Measurements from ENCODE around the gene DMRT2. TPM values are rescaled to one million over a fixed set of nuclear protein-coding genes. Genes with fewer than 3 reads are reported as not detected.

Gene DMRT2
- total and polyA plus RNA-seq, 2 experiments from 2014 or later: 0.19 TPM; not detected in 1

- no peaks in the 10 kb centered on the region for H3K9me3 ChIP-seq (ENCODE audit: low read depth)
- no peaks in the 10 kb centered on the region for H3K4me1 ChIP-seq (ENCODE audit: insufficient read depth)
- no peaks in the 10 kb centered on the region for H3F3A ChIP-seq (ENCODE audit: insufficient read depth)
- WGBS, 2 experiments (ENCODE audit: low coverage in 1 of 2, low lambda C conversion rate in 2 of 2, missing lambda C conversion rate in 2 of 2): 1% methylated on average over 4 of the region's 4 CpGs
- H3K9ac ChIP-seq: no peak overlapping the region
- no peak for DNase-seq
- H3K4me2 ChIP-seq (ENCODE audit: unreplicated experiment): no peak overlapping the region
- H3K4me3 ChIP-seq: no peak overlapping the region
- in situ Hi-C loops (cut with MboI): no loop called here
- no peak overlapping the region for H2AFZ ChIP-seq
- H3K27ac ChIP-seq: no peak overlapping the region
- TF ChIP-seq EZH2phosphoT487 (IDR thresholded peaks at IDR 0.05; ENCODE audit: insufficient read depth, low read depth): no peak
- TF ChIP-seq EZH2 (IDR thresholded peaks at IDR 0.05; ENCODE audit: insufficient read depth, poor library complexity, severe bottlenecking): no peak
- no peaks in the 10 kb centered on the region for H3K36me3 ChIP-seq (ENCODE audit: low read depth)
- H3K27me3 ChIP-seq (replicated peaks; ENCODE audit: insufficient read depth): peaks cover 54% of the 10 kb centered on the region
- H4K20me1 ChIP-seq (ENCODE audit: insufficient read depth): no peaks in the 10 kb centered on the region
- no peaks in the 10 kb centered on the region for H3K79me2 ChIP-seq (ENCODE audit: insufficient read depth)
- no peaks in the 10 kb centered on the region for H3K9me2 ChIP-seq (ENCODE audit: insufficient read depth)
Measured at GRCh38 chr9:1039589-1039988, 10.6 kb upstream of the DMRT2 start.

GRCh38 chr9:1042466-1042865 lies 7.7 kb upstream of the DMRT2 start:
- Histone ChIP-seq H3K36me3 (ENCODE audit: low read depth) (no peaks in the 10 kb centered on the region), H3K9me3 (ENCODE audit: low read depth) (no peaks in the 10 kb centered on the region), H3K4me2 (ENCODE audit: unreplicated experiment) (no peak overlapping the region), H3K27ac (no peak overlapping the region), H3K9ac (no peak overlapping the region), H4K20me1 (ENCODE audit: insufficient read depth) (no peaks in the 10 kb centered on the region), H3K4me1 (ENCODE audit: insufficient read depth) (no peaks in the 10 kb centered on the region), H3K9me2 (ENCODE audit: insufficient read depth) (no peaks in the 10 kb centered on the region), H3K79me2 (ENCODE audit: insufficient read depth) (no peaks in the 10 kb centered on the region), H2AFZ (no peak overlapping the region), H3K4me3 (no peak overlapping the region), H3K27me3 (replicated peaks; ENCODE audit: insufficient read depth) (peaks cover 57% of the 10 kb centered on the region), H3F3A (ENCODE audit: insufficient read depth) (no peaks in the 10 kb centered on the region)
- in situ Hi-C loops (cut with MboI): no loop called here
- DNase-seq: no peak
- 13 to 22% methylated on average over 42 to 45 of the region's 45 CpGs for WGBS, 2 experiments (ENCODE audit: low coverage in 1 of 2, low lambda C conversion rate in 2 of 2, missing lambda C conversion rate in 2 of 2)
- TF ChIP-seq EZH2phosphoT487 (IDR thresholded peaks at IDR 0.05; ENCODE audit: insufficient read depth, low read depth) (no peak), EZH2 (IDR thresholded peaks at IDR 0.05; ENCODE audit: insufficient read depth, poor library complexity, severe bottlenecking) (no peak)

- H3K36me3 ChIP-seq (ENCODE audit: low read depth): no peaks in the 10 kb centered on the region
- no peaks in the 10 kb centered on the region for H3K79me2 ChIP-seq (ENCODE audit: insufficient read depth)
- H3K27me3 ChIP-seq (replicated peaks; ENCODE audit: insufficient read depth): peaks cover 44% of the 10 kb centered on the region
- no peak for DNase-seq
- no peaks in the 10 kb centered on the region for H3F3A ChIP-seq (ENCODE audit: insufficient read depth)
- H4K20me1 ChIP-seq (ENCODE audit: insufficient read depth): no peaks in the 10 kb centered on the region
- H3K4me3 ChIP-seq: no peak overlapping the region
- no peak overlapping the region for H2AFZ ChIP-seq
- no peak overlapping the region for H3K4me2 ChIP-seq (ENCODE audit: unreplicated experiment)
- H3K9ac ChIP-seq: no peak overlapping the region
- H3K9me2 ChIP-seq (ENCODE audit: insufficient read depth): no peaks in the 10 kb centered on the region
- H3K27ac ChIP-seq: no peak overlapping the region
- in situ Hi-C loops (cut with MboI): no loop called here
- 55 to 56% methylated on average over 11 of the region's 11 CpGs for WGBS, 2 experiments (ENCODE audit: low coverage in 1 of 2, low lambda C conversion rate in 2 of 2, missing lambda C conversion rate in 2 of 2)
- no peaks in the 10 kb centered on the region for H3K9me3 ChIP-seq (ENCODE audit: low read depth)
- H3K4me1 ChIP-seq (ENCODE audit: insufficient read depth): no peaks in the 10 kb centered on the region
- no peak for TF ChIP-seq EZH2 (IDR thresholded peaks at IDR 0.05; ENCODE audit: insufficient read depth, poor library complexity, severe bottlenecking)
- TF ChIP-seq EZH2phosphoT487 (IDR thresholded peaks at IDR 0.05; ENCODE audit: insufficient read depth, low read depth): no peak
Measured at GRCh38 chr9:1044643-1045042, 5.5 kb upstream of the DMRT2 start.

GRCh38 chr9:1046639-1047572 lies 3.3 kb upstream of the DMRT2 start:
- Histone ChIP-seq H4K20me1 (ENCODE audit: insufficient read depth) (no peaks in the 10 kb centered on the region), H3K9me2 (ENCODE audit: insufficient read depth) (no peaks in the 10 kb centered on the region), H3K27me3 (replicated peaks; ENCODE audit: insufficient read depth) (peaks cover 25% of the 10 kb centered on the region), H3K27ac (no peak overlapping the region), H2AFZ (peak overlapping the region; percentile 73), H3K9ac (no peak overlapping the region), H3K4me3 (peak overlapping the region; percentile 59), H3K9me3 (ENCODE audit: low read depth) (no peaks in the 10 kb centered on the region), H3K4me1 (ENCODE audit: insufficient read depth) (no peaks in the 10 kb centered on the region), H3F3A (ENCODE audit: insufficient read depth) (no peaks in the 10 kb centered on the region), H3K36me3 (ENCODE audit: low read depth) (no peaks in the 10 kb centered on the region), H3K79me2 (ENCODE audit: insufficient read depth) (no peaks in the 10 kb centered on the region), H3K4me2 (ENCODE audit: unreplicated experiment) (peak overlapping the region; percentile 69)
- no peak for DNase-seq
- in situ Hi-C loops (cut with MboI): no loop called here
- TF ChIP-seq EZH2 (IDR thresholded peaks at IDR 0.05; ENCODE audit: insufficient read depth, poor library complexity, severe bottlenecking): no peak
- no peak for TF ChIP-seq EZH2phosphoT487 (IDR thresholded peaks at IDR 0.05; ENCODE audit: insufficient read depth, low read depth)
- WGBS, 2 experiments (ENCODE audit: low coverage in 1 of 2, low lambda C conversion rate in 2 of 2, missing lambda C conversion rate in 2 of 2): 80 to 84% methylated on average over 36 of the region's 36 CpGs
